Hippocampal formation (tissue), 2 donors: ENCODE data around the gene ERCC6.

Experiments used
- DNase-seq, 2 donors: peaks; one replicate each; lab custom pipeline; 2025; lab: John Stamatoyannopoulos, UW

ERCC6 gene

GRCh38 chr10:49549640-49550346 is 10.9 kb upstream of the ERCC6 start:
- no peak for DNase-seq

DNA sequence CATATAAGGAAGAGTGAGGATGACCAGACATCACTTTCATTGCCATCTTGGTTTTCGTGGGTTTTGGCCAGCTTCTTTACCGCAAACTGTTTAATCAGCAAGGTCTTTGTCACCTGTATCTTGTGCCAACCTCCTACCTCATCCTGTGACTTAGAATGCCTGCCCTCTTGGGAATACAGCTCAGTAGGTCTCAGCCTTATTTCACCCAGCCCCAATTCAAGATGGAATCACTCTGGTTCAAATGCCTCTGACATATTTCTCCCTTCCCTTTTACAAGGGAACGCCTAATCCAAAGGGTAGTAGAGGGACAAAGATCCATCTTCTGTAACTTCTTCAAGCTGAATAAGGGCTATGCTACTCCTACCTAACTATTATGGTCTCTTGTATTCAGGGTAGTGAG is 4.7 kb upstream of the ERCC6 start:
- no peak for DNase-seq

- DNase-seq = no peak
These were observed 3.4 kb upstream of the ERCC6 start for GRCh38 chr10:49542353-49542752.

DNA sequence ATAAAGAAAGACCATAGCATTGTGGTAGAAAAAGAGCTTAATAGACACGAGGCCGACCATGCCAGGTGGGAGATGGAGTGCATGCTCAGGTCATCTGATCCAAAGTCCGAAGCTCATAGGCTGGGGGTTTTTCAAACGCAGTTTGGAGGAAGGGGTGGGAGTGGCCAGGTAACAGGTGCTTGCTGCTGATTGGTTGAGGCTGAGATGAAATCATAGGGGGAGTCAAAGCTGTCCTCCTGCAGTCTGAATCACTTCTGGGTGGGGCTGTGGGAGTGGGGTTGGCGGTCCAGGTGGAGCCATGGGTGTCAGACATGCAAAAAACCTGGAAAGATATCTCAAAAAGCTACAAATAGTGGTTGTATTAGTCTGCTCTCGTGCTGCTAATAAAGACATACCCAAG is 2.8 kb upstream of the ERCC6 start:
- DNase-seq = no peak

DNA sequence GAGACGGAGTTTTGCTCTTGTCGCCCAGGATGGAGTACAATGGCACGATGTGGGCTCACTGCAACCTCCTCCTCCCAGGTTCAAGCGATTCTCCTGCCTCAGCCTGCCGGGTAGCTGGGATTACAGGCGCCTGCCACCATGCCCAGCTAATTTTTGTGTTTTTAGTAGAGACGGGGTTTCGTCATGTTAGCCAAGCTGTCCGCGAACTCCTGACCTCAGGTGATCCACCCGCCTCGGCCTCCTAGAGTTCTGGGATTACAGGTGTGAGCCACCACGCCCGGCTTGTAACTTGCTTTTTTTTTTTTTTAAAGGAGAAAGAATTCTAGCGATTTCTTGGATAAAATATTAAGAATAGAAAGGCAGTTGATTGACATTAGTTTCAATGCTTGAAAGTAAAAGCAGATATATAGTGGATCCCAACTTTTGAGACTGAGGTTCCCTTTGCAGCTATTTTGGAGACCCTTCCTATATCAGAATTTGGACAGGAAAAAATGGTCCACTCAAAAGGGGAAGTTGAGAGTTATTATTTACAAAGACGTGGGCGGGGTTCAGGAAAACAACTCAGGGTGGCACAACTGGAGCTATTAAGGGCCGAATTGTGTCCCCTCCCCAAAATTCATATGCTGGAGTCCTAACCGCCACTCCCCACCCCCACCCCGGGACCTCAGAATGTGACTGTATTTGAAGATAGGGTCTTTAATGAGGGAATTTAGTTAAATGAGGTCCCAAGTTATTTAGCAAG is 1.3 kb upstream of the ERCC6 start:
- no peak for DNase-seq

- DNase-seq = no peak
These were observed 482 bp upstream of the ERCC6 start for GRCh38 chr10:49539320-49539885.

GRCh38 chr10:49534670-49535381 is 4.1 kb downstream of the ERCC6 start:
- no peak for DNase-seq

DNA sequence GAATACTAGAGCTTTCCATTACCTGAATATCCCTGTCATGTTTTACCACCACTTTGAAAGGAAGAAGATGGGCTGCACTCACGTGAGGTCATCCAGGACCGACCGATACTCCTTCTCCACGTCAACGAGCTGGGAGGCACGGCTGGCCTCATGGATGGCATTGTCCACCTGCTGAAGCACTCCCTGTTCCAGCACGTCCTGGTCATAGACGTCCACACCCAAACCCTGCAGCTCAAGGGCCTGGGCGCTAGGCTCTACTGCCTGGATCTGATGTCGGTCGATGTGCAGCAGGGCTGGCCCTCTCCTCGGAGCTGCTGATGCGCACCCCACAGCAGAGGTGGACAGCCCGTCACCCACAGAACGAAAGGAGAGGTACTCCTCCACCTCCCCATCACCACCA is 6.5 kb downstream of the ERCC6 start:
- no peak for DNase-seq

GRCh38 chr10:49528977-49529506 is 9.9 kb downstream of the ERCC6 start:
- no peak for DNase-seq

- no peak for DNase-seq
These were observed 11.1 kb downstream of the ERCC6 start for GRCh38 chr10:49527850-49528249.

DNA sequence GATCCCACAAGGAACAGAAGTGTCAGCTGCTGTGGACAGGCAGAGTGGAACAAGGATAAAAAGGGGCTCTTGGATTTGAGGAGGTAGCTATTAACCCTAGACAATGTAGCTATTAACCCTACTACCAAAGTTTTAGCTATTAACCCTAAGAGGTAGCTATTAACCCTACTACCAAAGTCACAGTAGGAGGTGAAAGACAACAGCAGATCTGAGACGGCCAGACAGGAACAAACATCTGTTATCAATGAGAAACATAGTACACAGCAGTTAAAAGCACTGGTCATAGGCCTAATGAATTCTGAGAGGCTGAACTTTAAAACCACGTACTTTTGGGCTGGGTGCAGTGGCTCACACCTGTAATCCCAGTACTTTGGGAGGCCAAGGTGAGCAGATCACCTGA is 11.9 kb downstream of the ERCC6 start:
- DNase-seq = no peak

GRCh38 chr10:49526619-49527018 is 12.3 kb downstream of the ERCC6 start:
- no peak for DNase-seq

DNA sequence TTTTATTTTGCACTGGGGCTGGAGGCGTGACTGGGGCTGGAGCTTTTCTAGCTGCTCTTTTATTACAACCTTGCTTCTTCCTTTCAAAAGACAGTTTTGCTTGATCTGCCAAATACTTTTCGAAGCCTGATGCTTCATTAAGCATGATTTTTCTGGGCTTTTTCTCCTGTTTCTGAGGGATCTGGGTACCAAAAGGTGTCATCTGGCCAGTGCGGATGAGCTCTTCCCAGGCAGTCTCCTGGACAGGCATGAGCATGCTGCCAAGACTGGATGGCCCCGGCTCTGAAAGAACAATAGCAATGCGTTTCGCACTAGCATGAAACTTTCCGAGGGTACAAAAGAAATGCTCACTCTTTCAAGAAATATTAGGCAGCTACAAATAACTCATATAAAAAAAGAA is 14.4 kb downstream of the ERCC6 start:
- DNase-seq = no peak

- DNase-seq = no peak
These were observed 15.6 kb downstream of the ERCC6 start for GRCh38 chr10:49523301-49523700.

GRCh38 chr10:49521062-49521461 is 17.9 kb downstream of the ERCC6 start:
- no peak for DNase-seq

DNA sequence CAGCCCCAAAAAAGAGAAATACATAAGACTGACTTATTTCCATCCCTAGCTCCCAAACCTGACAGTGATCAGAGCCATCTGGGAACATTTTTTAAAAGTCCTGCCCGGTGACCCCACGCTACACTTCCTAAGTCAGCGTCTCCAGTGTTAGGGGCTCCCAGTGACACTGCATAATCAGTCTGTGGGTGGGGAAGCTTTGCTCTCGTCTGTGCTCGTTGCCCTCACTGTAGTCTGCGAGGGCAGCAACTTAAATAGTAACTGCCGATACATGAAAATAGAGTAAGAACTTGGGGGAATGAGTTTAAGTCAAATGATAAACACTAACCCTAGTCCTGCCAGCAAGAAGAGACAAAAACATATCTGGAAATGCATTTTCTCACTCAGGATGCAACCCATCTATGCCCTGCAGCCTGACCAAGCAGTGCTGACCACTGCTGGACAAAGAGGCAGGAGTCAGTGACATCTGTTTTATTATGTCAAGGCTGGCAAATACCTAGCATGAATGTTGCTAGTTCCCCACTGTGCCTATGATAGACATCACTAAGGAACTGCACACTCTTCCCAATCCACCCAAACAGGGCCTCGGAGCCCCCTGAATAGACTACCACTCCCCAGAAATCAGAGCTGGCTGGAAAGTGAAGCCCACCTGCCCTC is 18.7 kb downstream of the ERCC6 start:
- DNase-seq = no peak

DNA sequence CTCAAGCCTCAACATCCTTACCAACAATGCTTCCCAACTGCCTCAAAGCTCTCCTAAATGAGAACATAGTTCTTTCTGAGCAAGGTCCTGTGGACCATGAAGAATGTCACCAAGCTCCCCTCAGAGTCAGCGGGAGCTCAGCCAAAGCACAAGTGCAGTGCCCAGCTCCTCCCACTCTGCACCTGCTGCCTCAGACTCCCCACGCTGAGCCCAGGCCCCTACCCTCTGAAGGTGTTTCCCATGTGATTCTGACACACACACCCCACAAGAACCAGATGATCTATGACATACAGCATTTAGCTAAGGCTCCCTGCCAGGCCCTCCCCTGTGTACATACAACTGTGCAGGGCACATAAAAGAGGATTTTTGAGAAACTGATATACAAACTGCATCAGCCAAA is 19.2 kb downstream of the ERCC6 start:
- no peak for DNase-seq

- DNase-seq = peak in 1 of 2 donors; percentile 32
These were observed 19.8 kb downstream of the ERCC6 start for GRCh38 chr10:49518982-49519578.

GRCh38 chr10:49518566-49518965 is 20.4 kb downstream of the ERCC6 start:
- no peak for DNase-seq

- no peak for DNase-seq
These were observed 22.5 kb downstream of the ERCC6 start for GRCh38 chr10:49516216-49516970.
